Mesendoderm (in vitro differentiated cells): Measurements from ENCODE around the gene RTBDN.

Experiments
- DNase-seq: peaks from one replicate; pipeline ENCODE4 v3.0.0; 2013
- H2AK5ac ChIP-seq: 2 replicates; pipeline ENCODE4 v1.6.1; 2013; ENCODE audit warnings: low read length, inconsistent platforms
- H2BK120ac ChIP-seq: 2 replicates; pipeline ENCODE4 v1.6.1; 2013; ENCODE audit warnings: low read depth, mild to moderate bottlenecking, low read length, moderate library complexity, mixed read lengths
- H2BK15ac ChIP-seq: replicated peaks from 2 replicates; pipeline ENCODE4 v1.6.1; 2013; ENCODE audit warnings: low read depth, mild to moderate bottlenecking, moderate library complexity
- H2BK5ac ChIP-seq: 2 replicates; pipeline ENCODE4 v1.6.1; 2013; ENCODE audit warnings: low read length, inconsistent platforms
- H3K18ac ChIP-seq: 2 replicates; pipeline ENCODE4 v1.6.1; 2013; ENCODE audit warnings: mild to moderate bottlenecking, low read length, mixed read lengths
- H3K23ac ChIP-seq: one replicate; pipeline ENCODE4 v1.6.1; 2013; ENCODE audit warnings: low read length
- H3K27ac ChIP-seq: 2 replicates; pipeline ENCODE4 v1.5.1; 2013; ENCODE audit warnings: low read depth, mild to moderate bottlenecking, inconsistent platforms, low read length, moderate library complexity
- H3K27me3 ChIP-seq: 2 replicates; pipeline ENCODE4 v1.6.1; 2013; ENCODE audit warnings: low read length, control low read depth, mild to moderate bottlenecking, inconsistent platforms; ENCODE audit not compliant: insufficient read depth, poor library complexity
- H3K36me3 ChIP-seq: 2 replicates; pipeline ENCODE4 v1.6.1; 2013; ENCODE audit warnings: low read length, inconsistent platforms; ENCODE audit not compliant: control insufficient read depth, insufficient read depth
- H3K4ac ChIP-seq: one replicate; pipeline ENCODE4 v1.6.1; 2013; ENCODE audit warnings: low read depth, mild to moderate bottlenecking, low read length, moderate library complexity
- H3K4me1 ChIP-seq: 2 replicates; pipeline ENCODE4 v1.6.1; 2013; ENCODE audit warnings: low read depth, low read length, inconsistent platforms; ENCODE audit not compliant: control insufficient read depth
- H3K4me2 ChIP-seq: 2 replicates; pipeline ENCODE4 v1.6.1; 2013; ENCODE audit warnings: low read length
- H3K4me3 ChIP-seq: 2 replicates; pipeline ENCODE4 v1.5.1; 2013; ENCODE audit warnings: mild to moderate bottlenecking, low read length
- H3K56ac ChIP-seq: one replicate; pipeline ENCODE4 v1.6.1; 2013; ENCODE audit warnings: low read length
- H3K79me1 ChIP-seq: 2 replicates; pipeline ENCODE4 v1.6.1; 2013; ENCODE audit warnings: low read length, inconsistent platforms
- H3K79me2 ChIP-seq: 2 replicates; pipeline ENCODE4 v1.6.1; 2013; ENCODE audit warnings: mild to moderate bottlenecking, low read length; ENCODE audit not compliant: control insufficient read depth, insufficient read depth
- H3K9ac ChIP-seq: 2 replicates; pipeline ENCODE4 v1.6.1; 2013; ENCODE audit warnings: low read length, inconsistent platforms
- H4K5ac ChIP-seq: one replicate; pipeline ENCODE4 v1.6.1; 2013; ENCODE audit warnings: low read length
- H4K8ac ChIP-seq: one replicate; pipeline ENCODE4 v1.6.1; 2013; ENCODE audit warnings: low read depth, mild to moderate bottlenecking, control low read depth, low read length, moderate library complexity
- WGBS: extraction: QIAGEN DNeasy Blood & Tissue Kit; methylation state at CpG from one replicate; pipeline ENCODE4 v1.1.7; 2013; ENCODE audit warnings: low lambda C conversion rate, missing lambda C conversion rate; ENCODE audit not compliant: insufficient coverage; ENCODE audit errors: extremely low coverage; 5-methylcytosine and 5-hydroxymethylcytosine counted together

Gene RTBDN

DNA sequence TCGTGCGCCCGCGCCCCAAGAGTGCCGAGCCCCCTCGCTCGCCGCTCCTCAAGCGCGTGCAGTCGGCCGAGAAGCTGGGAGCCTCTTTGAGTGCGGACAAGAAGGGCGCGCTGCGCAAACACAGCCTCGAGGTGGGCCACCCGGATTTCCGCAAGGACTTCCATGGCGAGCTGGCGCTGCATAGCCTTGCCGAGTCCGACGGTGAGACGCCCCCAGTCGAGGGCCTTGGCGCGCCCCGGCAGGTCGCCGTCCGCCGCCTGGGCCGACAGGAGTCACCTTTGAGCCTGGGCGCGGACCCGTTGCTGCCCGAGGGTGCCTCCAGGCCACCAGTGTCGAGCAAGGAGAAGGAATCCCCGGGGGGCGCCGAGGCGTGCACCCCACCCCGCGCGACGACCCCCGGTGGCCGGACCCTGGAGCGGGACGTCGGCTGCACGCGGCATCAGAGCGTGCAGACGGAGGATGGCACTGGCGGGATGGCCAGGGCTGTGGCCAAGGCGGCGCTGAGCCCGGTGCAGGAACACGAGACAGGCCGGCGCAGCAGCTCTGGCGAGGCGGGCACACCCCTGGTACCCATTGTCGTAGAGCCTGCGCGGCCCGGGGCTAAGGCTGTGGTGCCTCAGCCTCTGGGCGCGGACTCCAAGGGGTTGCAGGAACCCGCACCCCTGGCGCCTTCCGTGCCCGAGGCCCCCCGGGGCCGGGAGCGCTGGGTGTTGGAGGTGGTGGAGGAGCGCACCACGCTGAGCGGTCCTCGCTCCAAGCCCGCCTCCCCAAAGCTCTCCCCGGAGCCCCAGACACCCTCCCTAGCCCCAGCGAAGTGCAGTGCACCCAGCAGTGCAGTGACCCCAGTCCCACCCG, 39.7 kb upstream of the RTBDN start:
- Histone ChIP-seq H3K36me3 (no peaks in the 10 kb centered on the region), H2AK5ac (no peak overlapping the region), H2BK15ac (no peak overlapping the region), H4K5ac (no peak overlapping the region), H3K23ac (no peak overlapping the region), H3K9ac (no peak overlapping the region), H3K4ac (no peak overlapping the region), H3K79me2 (no peaks in the 10 kb centered on the region), H3K79me1 (no peaks in the 10 kb centered on the region), H2BK120ac (no peak overlapping the region), H3K27ac (no peak overlapping the region), H4K8ac (no peak overlapping the region), H3K4me1 (no peaks in the 10 kb centered on the region), H2BK5ac (no peak overlapping the region), H3K27me3 (no peaks in the 10 kb centered on the region), H3K18ac (no peak overlapping the region), H3K4me3 (no peak overlapping the region), H3K56ac (no peak overlapping the region), H3K4me2 (no peak overlapping the region)
- no CpG with 5 or more reads among the region's 86 CpGs for WGBS
- DNase-seq = no peak

DNA sequence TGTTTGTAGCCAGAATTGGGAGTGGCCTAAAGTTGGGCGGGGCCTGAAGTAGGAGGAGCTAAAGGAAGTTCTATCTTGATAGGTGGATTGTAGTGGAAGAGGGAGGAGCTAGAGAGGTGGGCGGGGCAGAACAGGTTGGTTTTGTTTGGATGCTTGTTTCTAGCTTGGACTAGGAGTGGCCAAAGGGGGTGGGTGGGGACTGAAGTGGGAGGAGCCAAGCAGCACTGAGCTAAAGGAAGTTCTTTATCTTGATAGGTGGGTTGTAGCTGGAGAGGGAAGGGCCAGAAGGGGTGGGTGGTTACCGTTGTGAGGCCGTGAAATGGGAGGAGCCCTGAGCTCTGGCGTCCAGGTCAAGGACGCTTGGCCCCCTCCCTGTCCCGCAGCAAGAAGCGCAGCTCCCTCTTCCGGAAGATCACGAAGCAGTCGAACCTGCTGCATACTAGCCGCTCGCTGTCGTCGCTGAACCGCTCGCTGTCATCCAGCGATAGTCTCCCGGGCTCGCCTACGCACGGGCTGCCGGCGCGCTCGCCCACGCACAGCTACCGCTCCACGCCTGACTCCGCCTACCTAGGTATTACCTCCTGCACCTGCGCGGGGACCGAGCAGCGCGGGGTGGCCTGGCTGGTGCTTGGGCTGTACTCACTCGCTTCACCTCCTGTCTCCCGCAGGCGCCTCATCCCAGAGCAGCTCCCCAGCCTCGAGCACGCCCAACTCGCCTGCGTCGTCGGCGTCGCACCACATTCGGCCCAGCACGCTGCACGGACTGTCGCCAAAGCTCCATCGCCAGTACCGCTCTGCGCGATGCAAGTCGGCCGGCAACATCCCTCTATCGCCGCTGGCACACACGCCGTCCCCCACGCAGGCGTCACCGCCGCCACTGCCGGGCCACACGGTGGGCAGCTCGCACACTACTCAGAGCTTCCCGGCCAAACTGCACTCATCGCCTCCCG, 38.8 kb upstream of the RTBDN start:
- Histone ChIP-seq H2AK5ac (no peak overlapping the region), H3K27me3 (no peaks in the 10 kb centered on the region), H3K79me1 (no peaks in the 10 kb centered on the region), H3K4me2 (no peak overlapping the region), H3K36me3 (no peaks in the 10 kb centered on the region), H3K4ac (no peak overlapping the region), H4K5ac (no peak overlapping the region), H2BK120ac (no peak overlapping the region), H3K4me3 (no peak overlapping the region), H3K27ac (no peak overlapping the region), H3K4me1 (no peaks in the 10 kb centered on the region), H3K79me2 (no peaks in the 10 kb centered on the region), H3K23ac (no peak overlapping the region), H3K18ac (no peak overlapping the region), H3K9ac (no peak overlapping the region), H4K8ac (no peak overlapping the region), H3K56ac (no peak overlapping the region), H2BK5ac (no peak overlapping the region), H2BK15ac (no peak overlapping the region)
- peak; percentile 66 for DNase-seq
- WGBS = no CpG with 5 or more reads among the region's 70 CpGs

GRCh38 chr19:12872255-12872654, 37.9 kb upstream of the RTBDN start:
- no peak overlapping the region for H2AK5ac ChIP-seq
- H4K8ac ChIP-seq = no peak overlapping the region
- no peak overlapping the region for H2BK15ac ChIP-seq
- no peak overlapping the region for H3K23ac ChIP-seq
- no peaks in the 10 kb centered on the region for H3K27me3 ChIP-seq
- H3K9ac ChIP-seq = no peak overlapping the region
- H3K36me3 ChIP-seq = no peaks in the 10 kb centered on the region
- H3K4me3 ChIP-seq = no peak overlapping the region
- H3K4me1 ChIP-seq = no peaks in the 10 kb centered on the region
- H2BK5ac ChIP-seq = no peak overlapping the region
- no peak overlapping the region for H3K18ac ChIP-seq
- no peaks in the 10 kb centered on the region for H3K79me1 ChIP-seq
- H4K5ac ChIP-seq = no peak overlapping the region
- no peaks in the 10 kb centered on the region for H3K79me2 ChIP-seq
- no peak overlapping the region for H3K56ac ChIP-seq
- no peak overlapping the region for H3K4me2 ChIP-seq
- no CpG with 5 or more reads among the region's 5 CpGs for WGBS
- no peak overlapping the region for H2BK120ac ChIP-seq
- H3K27ac ChIP-seq = no peak overlapping the region
- peak; percentile 35 for DNase-seq
- H3K4ac ChIP-seq = no peak overlapping the region

DNA sequence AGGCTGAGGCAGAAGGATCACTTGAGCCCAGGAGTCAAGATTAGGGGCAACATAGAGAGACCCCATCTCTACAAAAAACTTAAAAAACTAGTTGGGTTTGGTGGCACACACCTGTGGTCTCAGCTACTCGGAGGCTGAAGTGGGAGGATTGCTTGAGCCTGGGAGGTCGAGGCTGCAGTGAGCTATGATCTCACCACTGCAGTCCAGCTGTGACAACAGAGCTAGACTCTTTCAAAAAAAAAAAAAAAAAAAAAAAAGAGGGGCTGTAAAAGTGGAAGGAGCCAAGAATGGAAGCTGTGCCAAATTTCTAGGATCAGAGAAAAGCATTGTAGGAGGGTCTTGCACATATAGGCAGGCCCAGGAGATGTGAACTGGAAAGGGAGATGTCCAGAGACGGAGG, 37.3 kb upstream of the RTBDN start:
- Histone ChIP-seq H3K79me2 (no peaks in the 10 kb centered on the region), H3K79me1 (no peaks in the 10 kb centered on the region), H3K4me3 (no peak overlapping the region), H4K8ac (no peak overlapping the region), H3K4me1 (no peaks in the 10 kb centered on the region), H3K18ac (no peak overlapping the region), H2BK5ac (no peak overlapping the region), H3K4me2 (no peak overlapping the region), H3K27ac (no peak overlapping the region), H2BK120ac (no peak overlapping the region), H3K4ac (no peak overlapping the region), H2AK5ac (no peak overlapping the region), H3K9ac (no peak overlapping the region), H3K27me3 (no peaks in the 10 kb centered on the region), H3K36me3 (no peaks in the 10 kb centered on the region), H4K5ac (no peak overlapping the region), H3K23ac (no peak overlapping the region), H2BK15ac (no peak overlapping the region), H3K56ac (no peak overlapping the region)
- no peak for DNase-seq
- WGBS = no CpG with 5 or more reads among the region's 3 CpGs

GRCh38 chr19:12868540-12869112, 34.2 kb upstream of the RTBDN start:
- Histone ChIP-seq H3K23ac (no peak overlapping the region), H3K4me2 (no peak overlapping the region), H2BK15ac (no peak overlapping the region), H3K79me2 (no peaks in the 10 kb centered on the region), H3K4me3 (no peak overlapping the region), H2AK5ac (no peak overlapping the region), H3K36me3 (no peaks in the 10 kb centered on the region), H3K4me1 (no peaks in the 10 kb centered on the region), H2BK120ac (no peak overlapping the region), H3K4ac (no peak overlapping the region), H4K8ac (no peak overlapping the region), H3K27ac (no peak overlapping the region), H3K79me1 (no peaks in the 10 kb centered on the region), H4K5ac (no peak overlapping the region), H3K27me3 (no peaks in the 10 kb centered on the region), H3K56ac (no peak overlapping the region), H3K18ac (no peak overlapping the region), H2BK5ac (no peak overlapping the region), H3K9ac (no peak overlapping the region)
- peak; percentile 69 for DNase-seq
- no CpG with 5 or more reads among the region's 10 CpGs for WGBS
